Mucosa of descending colon (tissue), 3 donors: ENCODE results near the gene KRT13. TPM values are rescaled to one million over a fixed set of nuclear protein-coding genes. Genes with fewer than 3 reads are reported as not detected.

Experiments used
- ATAC-seq: fragments of 200-7000 bp; cut with Tn5 transposase; one replicate; pipeline ENCODE4 v1.9.1; 2020; ENCODE audit warnings: mild to moderate bottlenecking, moderate library complexity
- DNase-seq, 3 donors: peaks; one replicate each; pipeline ENCODE4 v3.0.0-alpha.2; 2020
- H3K36me3 ChIP-seq: fragments of 200-600 bp; one replicate; pipeline ENCODE4 v1.8.0; 2021; ENCODE audit warnings: low read depth, mild to moderate bottlenecking
- H3K4me1 ChIP-seq: fragments of 200-600 bp; one replicate; pipeline ENCODE4 v1.8.0; 2021; ENCODE audit warnings: low read depth, mild to moderate bottlenecking
- H3K4me3 ChIP-seq: fragments of 200-600 bp; one replicate; pipeline ENCODE4 v1.8.0; 2021; ENCODE audit warnings: mild to moderate bottlenecking
- H3K9me3 ChIP-seq: fragments of 200-600 bp; one replicate; pipeline ENCODE4 v1.8.0; 2021; ENCODE audit warnings: mild to moderate bottlenecking
- CTCF ChIP-seq: fragments of 200-600 bp; IDR thresholded peaks from one replicate; pipeline ENCODE4 v1.8.0; 2022; ENCODE audit warnings: antibody characterized with exemption, mild to moderate bottlenecking
- intact Hi-C, 2 donors: fragments of 100-400 bp; cut with DNase I in 1 of 2; cut with micrococcal nuclease in 1 of 2; formaldehyde crosslinking; loops; one replicate each; pipeline versions ENCODE4 v1.11.0 to v1.11.1; 2022; cut with DNase I, micrococcal nuclease
- microRNA-seq: library from miRNA; unstranded; fragments of <30 nt; microRNA quantifications from one replicate; pipeline ENCODE4, GENCODE V29; 2019
- total RNA-seq, 3 donors: library from RNA; stranded (reverse); fragmentation: NEBNext Ultra II Directional in 2 of 3; extraction: Animal tissue kit (Norgen Biotek cat#: 25700) in 2 of 3; gene quantifications; one replicate each; pipeline versions ENCODE4 v1.2.1 to v1.2.4, GENCODE V29; 2021 to 2023
- donor health status: DM: no; HTN: no; CAD: no; lungs with moderate emphysema.
- donor health status: DM: no; HTN: no; CAD: no.
- donor health status: DM: no; HTN: yes; CAD: no.

Gene KRT13
- total RNA-seq, 3 donors from 2014 or later = 3.7 TPM; not detected in 2

- Histone ChIP-seq H3K4me1 (no peaks in the 10 kb centered on the region), H3K9me3 (no peaks in the 10 kb centered on the region), H3K36me3 (no peaks in the 10 kb centered on the region), H3K4me3 (no peak overlapping the region)
- intact Hi-C loops = no loop called here
- DNase-seq = no peak
- no peak for TF ChIP-seq CTCF
- no peak for ATAC-seq
Observed at GRCh38 chr17:41456204-41456603, 49.2 kb downstream of the KRT13 start.

- no peak for TF ChIP-seq CTCF
Observed at GRCh38 chr17:41455236-41455635, 50.2 kb downstream of the KRT13 start.

GRCh38 chr17:41453066-41453465, 52.3 kb downstream of the KRT13 start:
- H3K9me3 ChIP-seq = no peaks in the 10 kb centered on the region
- DNase-seq = no peak
- no peaks in the 10 kb centered on the region for H3K36me3 ChIP-seq
- ATAC-seq = no peak
- no peaks in the 10 kb centered on the region for H3K4me1 ChIP-seq
- intact Hi-C loops = no loop called here
- no peak overlapping the region for H3K4me3 ChIP-seq
- TF ChIP-seq CTCF = no peak

More at GRCh38 chr17:41455236-41455635, 50.2 kb downstream of the KRT13 start:
- no peak overlapping the region for H3K4me3 ChIP-seq
- DNase-seq = no peak
- no peaks in the 10 kb centered on the region for H3K36me3 ChIP-seq
- intact Hi-C loops = no loop called here
- no peak for ATAC-seq
- H3K9me3 ChIP-seq = no peaks in the 10 kb centered on the region
- H3K4me1 ChIP-seq = no peaks in the 10 kb centered on the region

- intact Hi-C loops = no loop called here
- H3K36me3 ChIP-seq = no peaks in the 10 kb centered on the region
- TF ChIP-seq CTCF = no peak
- DNase-seq = no peak
- H3K4me1 ChIP-seq = no peaks in the 10 kb centered on the region
- no peaks in the 10 kb centered on the region for H3K9me3 ChIP-seq
- H3K4me3 ChIP-seq = no peak overlapping the region
- ATAC-seq = no peak
Observed at GRCh38 chr17:41452281-41452680, 53.1 kb downstream of the KRT13 start.

GRCh38 chr17:41451154-41451728, 54.2 kb downstream of the KRT13 start:
- H3K4me3 ChIP-seq = no peak overlapping the region
- H3K9me3 ChIP-seq = no peaks in the 10 kb centered on the region
- ATAC-seq = no peak
- H3K4me1 ChIP-seq = no peaks in the 10 kb centered on the region
- no peaks in the 10 kb centered on the region for H3K36me3 ChIP-seq
- no peak for TF ChIP-seq CTCF
- no peak for DNase-seq
- intact Hi-C loops = no loop called here

Small RNA genes lying within 50 kb of the gene (microRNA-seq; reads per million reads assigned to microRNA genes)
- not detected for gene MIR6510

Other genes starting within 250 kb of the KRT13 start
- not detected for gene KRTAP9-6, start 240.2 kb downstream of the KRT13 start, total RNA-seq
- not detected for gene KRTAP9-7, start 229.9 kb downstream of the KRT13 start, total RNA-seq
- gene KRTAP29-1, start 202.8 kb downstream of the KRT13 start, total RNA-seq = not detected
- gene KRTAP16-1, start 196.3 kb downstream of the KRT13 start, total RNA-seq = not detected
- gene KRTAP17-1, start 189.9 kb downstream of the KRT13 start, total RNA-seq = not detected
- not detected for gene KRT33A, start 154.8 kb downstream of the KRT13 start, total RNA-seq
- gene KRT33B, start 135.8 kb downstream of the KRT13 start, total RNA-seq = not detected
- not detected for gene KRT34, start 123.3 kb downstream of the KRT13 start, total RNA-seq
- gene KRT31, start 108.0 kb downstream of the KRT13 start, total RNA-seq = not detected
- gene KRT37, start 81.0 kb downstream of the KRT13 start, total RNA-seq = not detected
- not detected for gene KRT38, start 64.6 kb downstream of the KRT13 start, total RNA-seq
- not detected for gene KRT32, start 38.2 kb downstream of the KRT13 start, total RNA-seq
- not detected for gene KRT35, start 24.5 kb downstream of the KRT13 start, total RNA-seq
- gene KRT36, start 15.7 kb downstream of the KRT13 start, total RNA-seq = not detected
- gene KRT15, start 13.3 kb upstream of the KRT13 start, total RNA-seq = 10 to 100 TPM in 1 of 3 donors, 1 to 10 TPM in 2; 5.0 to 16.5 (median 5.4) TPM
- 1,000 to 10,000 TPM in 2 of 3 donors, 100 to 1,000 TPM in 1; 723 to 2,357 (median 1,709) TPM for gene KRT19, start 22.7 kb upstream of the KRT13 start, total RNA-seq
- not detected for gene KRT9, start 66.4 kb upstream of the KRT13 start, total RNA-seq
- under 1 TPM in 1 of 3 donors, not detected in 2; 0.67 TPM for gene KRT14, start 81.3 kb upstream of the KRT13 start, total RNA-seq
- not detected for gene KRT16, start 107.2 kb upstream of the KRT13 start, total RNA-seq
- under 1 TPM in 1 of 3 donors, not detected in 2; 0.76 TPM for gene KRT17, start 119.0 kb upstream of the KRT13 start, total RNA-seq
- gene EIF1, start 183.3 kb upstream of the KRT13 start, total RNA-seq = 100 to 1,000 TPM; 547 to 915 (median 566) TPM
- gene GAST, start 206.7 kb upstream of the KRT13 start, total RNA-seq = not detected
- 1 to 10 TPM in 1 of 3 donors, under 1 TPM in 2; 0.12 to 2.8 (median 0.32) TPM for gene HAP1, start 229.0 kb upstream of the KRT13 start, total RNA-seq